DOHH2 (cell line): Measurements from ENCODE around the gene MOXD1.

ENCODE experiments used
- H3F3A ChIP-seq: fragments of 200-600 bp; sonication (generic), shearing (Covaris generic); 2 replicates; pipeline ENCODE4 v1.6.0; 2016; ENCODE audit warnings: antibody characterized with exemption, mild to moderate bottlenecking; ENCODE audit not compliant: control insufficient read depth, insufficient read depth
- H3K27ac ChIP-seq: fragments of 200-600 bp; sonication (generic); 2 replicates; pipeline ENCODE4 v1.5.1; 2014; ENCODE audit warnings: low read depth, mild to moderate bottlenecking, low read length, moderate library complexity
- H3K27me3 ChIP-seq: fragments of 200-600 bp; sonication (generic); 2 replicates; pipeline ENCODE4 v1.6.1; 2014; ENCODE audit warnings: mild to moderate bottlenecking, low read length, mixed read lengths; ENCODE audit not compliant: control insufficient read depth
- H3K36me3 ChIP-seq: fragments of 200-600 bp; sonication (generic); 2 replicates; pipeline ENCODE4 v1.6.1; 2014; ENCODE audit warnings: mild to moderate bottlenecking, low read length, moderate library complexity, mixed read lengths; ENCODE audit not compliant: control insufficient read depth
- H3K4me1 ChIP-seq: fragments of 200-600 bp; sonication (generic); 2 replicates; pipeline ENCODE4 v1.6.1; 2014; ENCODE audit warnings: mild to moderate bottlenecking, low read length, mixed read lengths; ENCODE audit not compliant: control insufficient read depth
- H3K4me2 ChIP-seq: fragments of 200-600 bp; sonication (generic); 2 replicates; pipeline ENCODE4 v1.6.0; 2014; ENCODE audit warnings: mild to moderate bottlenecking, low read length, moderate library complexity
- H3K4me3 ChIP-seq: fragments of 200-600 bp; sonication (generic); 2 replicates; pipeline ENCODE4 v1.5.1; 2014; ENCODE audit warnings: mild to moderate bottlenecking, low read length, mixed read lengths
- H3K79me2 ChIP-seq: fragments of 200-600 bp; sonication (generic); 2 replicates; pipeline ENCODE4 v1.6.1; 2014; ENCODE audit warnings: mild to moderate bottlenecking, low read length, mixed read lengths; ENCODE audit not compliant: control insufficient read depth
- H3K9me2 ChIP-seq: fragments of 200-600 bp; sonication (generic); replicated peaks from 2 replicates; pipeline ENCODE4 v1.6.1; 2014; ENCODE audit warnings: mild to moderate bottlenecking, low read length, mixed read lengths; ENCODE audit not compliant: control insufficient read depth
- H3K9me3 ChIP-seq: fragments of 200-600 bp; sonication (generic); 2 replicates; pipeline ENCODE4 v1.6.1; 2014; ENCODE audit warnings: antibody characterized with exemption, low read length, mixed read lengths; ENCODE audit not compliant: control insufficient read depth, insufficient read depth
- H4K20me1 ChIP-seq: fragments of 200-600 bp; sonication (generic); 2 replicates; pipeline ENCODE4 v1.6.0; 2014; ENCODE audit warnings: low read depth, mild to moderate bottlenecking, antibody characterized with exemption, low read length, moderate library complexity; ENCODE audit not compliant: control insufficient read depth, insufficient read depth
- EZH2phosphoT487 ChIP-seq: fragments of 200-600 bp; sonication (generic); IDR thresholded peaks from 2 replicates; pipeline ENCODE4 v1.6.1; 2017; ENCODE audit warnings: borderline replicate concordance, mild to moderate bottlenecking, antibody characterized with exemption, low read length, moderate library complexity, mixed read lengths
- TF ChIP-seq, protein P1 (sequence below): fragments of 200-600 bp; sonication (generic); IDR thresholded peaks from one replicate; pipeline ENCODE4 v1.5.1; 2014; ENCODE audit warnings: antibody characterized with exemption, mild to moderate bottlenecking, low read depth, low read length; ENCODE audit not compliant: poor library complexity, severe bottlenecking

Gene MOXD1

GRCh38 chr6:132380358-132381029 is 20.8 kb downstream of the MOXD1 start:
- no peaks in the 10 kb centered on the region for H3K36me3 ChIP-seq
- H3K9me2 ChIP-seq = no peaks in the 10 kb centered on the region
- peaks cover 10% of the 10 kb centered on the region; the same call in 1 of the 2 replicates for H3K4me1 ChIP-seq
- H3K27me3 ChIP-seq = no peaks in the 10 kb centered on the region
- TF ChIP-seq, protein P1, sequence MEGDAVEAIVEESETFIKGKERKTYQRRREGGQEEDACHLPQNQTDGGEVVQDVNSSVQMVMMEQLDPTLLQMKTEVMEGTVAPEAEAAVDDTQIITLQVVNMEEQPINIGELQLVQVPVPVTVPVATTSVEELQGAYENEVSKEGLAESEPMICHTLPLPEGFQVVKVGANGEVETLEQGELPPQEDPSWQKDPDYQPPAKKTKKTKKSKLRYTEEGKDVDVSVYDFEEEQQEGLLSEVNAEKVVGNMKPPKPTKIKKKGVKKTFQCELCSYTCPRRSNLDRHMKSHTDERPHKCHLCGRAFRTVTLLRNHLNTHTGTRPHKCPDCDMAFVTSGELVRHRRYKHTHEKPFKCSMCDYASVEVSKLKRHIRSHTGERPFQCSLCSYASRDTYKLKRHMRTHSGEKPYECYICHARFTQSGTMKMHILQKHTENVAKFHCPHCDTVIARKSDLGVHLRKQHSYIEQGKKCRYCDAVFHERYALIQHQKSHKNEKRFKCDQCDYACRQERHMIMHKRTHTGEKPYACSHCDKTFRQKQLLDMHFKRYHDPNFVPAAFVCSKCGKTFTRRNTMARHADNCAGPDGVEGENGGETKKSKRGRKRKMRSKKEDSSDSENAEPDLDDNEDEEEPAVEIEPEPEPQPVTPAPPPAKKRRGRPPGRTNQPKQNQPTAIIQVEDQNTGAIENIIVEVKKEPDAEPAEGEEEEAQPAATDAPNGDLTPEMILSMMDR = no peak
- TF ChIP-seq EZH2phosphoT487 = no peak
- H3K9me3 ChIP-seq = no peaks in the 10 kb centered on the region
- no peaks in the 10 kb centered on the region for H4K20me1 ChIP-seq
- H3K27ac ChIP-seq = no peak overlapping the region
- H3K4me2 ChIP-seq = no peak overlapping the region
- no peaks in the 10 kb centered on the region for H3F3A ChIP-seq
- H3K4me3 ChIP-seq = no peak overlapping the region
- no peaks in the 10 kb centered on the region for H3K79me2 ChIP-seq

GRCh38 chr6:132369526-132369925 is 31.7 kb downstream of the MOXD1 start:
- Histone ChIP-seq H3K27ac (no peak overlapping the region), H3K4me1 (peaks cover 12% of the 10 kb centered on the region), H3F3A (no peaks in the 10 kb centered on the region), H4K20me1 (no peaks in the 10 kb centered on the region), H3K27me3 (no peaks in the 10 kb centered on the region), H3K9me3 (no peaks in the 10 kb centered on the region), H3K4me2 (no peak overlapping the region), H3K4me3 (no peak overlapping the region), H3K9me2 (no peaks in the 10 kb centered on the region), H3K36me3 (no peaks in the 10 kb centered on the region), H3K79me2 (no peaks in the 10 kb centered on the region)
- TF ChIP-seq, protein P1 = no peak
- TF ChIP-seq EZH2phosphoT487 = no peak

- Histone ChIP-seq H3K9me3 (no peaks in the 10 kb centered on the region), H3K4me1 (peaks cover 12% of the 10 kb centered on the region), H3K36me3 (no peaks in the 10 kb centered on the region), H3K27ac (no peak overlapping the region), H3F3A (no peaks in the 10 kb centered on the region), H3K4me3 (no peak overlapping the region), H3K27me3 (no peaks in the 10 kb centered on the region), H3K4me2 (no peak overlapping the region), H3K79me2 (no peaks in the 10 kb centered on the region), H4K20me1 (no peaks in the 10 kb centered on the region), H3K9me2 (no peaks in the 10 kb centered on the region)
- TF ChIP-seq, protein P1 = no peak
- no peak for TF ChIP-seq EZH2phosphoT487
Observed at GRCh38 chr6:132368916-132369481, 32.3 kb downstream of the MOXD1 start.
